ENCODE data around the gene PTN.

Gene PTN

GRCh38 chr7:137254766-137255165 lies 88.8 kb downstream of the PTN start:
- DNase-seq (ENCODE audit: low read depth in 1 of 2, low spot score in 1 of 2), result no peak

DNA sequence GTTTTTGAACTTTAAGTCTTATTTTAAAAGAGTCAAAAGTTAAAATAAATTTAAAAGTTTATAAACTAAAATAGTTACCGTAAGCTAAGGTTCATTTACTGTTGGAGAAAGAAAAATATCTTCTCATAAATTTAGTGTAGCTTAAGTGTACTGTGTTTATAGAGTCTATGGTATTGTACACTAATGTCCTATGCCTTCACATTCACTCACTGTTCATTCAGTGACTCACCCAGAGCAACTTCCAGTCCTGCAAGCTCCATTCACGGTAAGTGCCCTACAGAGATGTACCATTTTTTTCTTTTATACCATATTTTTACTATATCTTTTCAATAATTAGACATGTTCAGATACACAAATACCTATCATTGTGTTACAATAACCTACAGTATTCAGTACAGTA lies 97.6 kb downstream of the PTN start:
- Histone ChIP-seq H3K27ac (replicated peaks) (no peak overlapping the region), H3K4me3 (replicated peaks; ENCODE audit: insufficient read depth, low read length) (no peak overlapping the region), H3K27me3 (ENCODE audit: insufficient read depth, poor library complexity, severe bottlenecking) (no peaks in the 10 kb centered on the region)
- TF ChIP-seq SPI1 (IDR thresholded peaks at IDR 0.05; ENCODE audit: borderline replicate concordance, low read depth) (no peak), POLR2AphosphoS5 (IDR thresholded peaks at IDR 0.05; ENCODE audit: low read depth) (no peak), GABPA (IDR thresholded peaks at IDR 0.05; ENCODE audit: low read depth) (no peak)
- TF ChIP-seq, protein P1, sequence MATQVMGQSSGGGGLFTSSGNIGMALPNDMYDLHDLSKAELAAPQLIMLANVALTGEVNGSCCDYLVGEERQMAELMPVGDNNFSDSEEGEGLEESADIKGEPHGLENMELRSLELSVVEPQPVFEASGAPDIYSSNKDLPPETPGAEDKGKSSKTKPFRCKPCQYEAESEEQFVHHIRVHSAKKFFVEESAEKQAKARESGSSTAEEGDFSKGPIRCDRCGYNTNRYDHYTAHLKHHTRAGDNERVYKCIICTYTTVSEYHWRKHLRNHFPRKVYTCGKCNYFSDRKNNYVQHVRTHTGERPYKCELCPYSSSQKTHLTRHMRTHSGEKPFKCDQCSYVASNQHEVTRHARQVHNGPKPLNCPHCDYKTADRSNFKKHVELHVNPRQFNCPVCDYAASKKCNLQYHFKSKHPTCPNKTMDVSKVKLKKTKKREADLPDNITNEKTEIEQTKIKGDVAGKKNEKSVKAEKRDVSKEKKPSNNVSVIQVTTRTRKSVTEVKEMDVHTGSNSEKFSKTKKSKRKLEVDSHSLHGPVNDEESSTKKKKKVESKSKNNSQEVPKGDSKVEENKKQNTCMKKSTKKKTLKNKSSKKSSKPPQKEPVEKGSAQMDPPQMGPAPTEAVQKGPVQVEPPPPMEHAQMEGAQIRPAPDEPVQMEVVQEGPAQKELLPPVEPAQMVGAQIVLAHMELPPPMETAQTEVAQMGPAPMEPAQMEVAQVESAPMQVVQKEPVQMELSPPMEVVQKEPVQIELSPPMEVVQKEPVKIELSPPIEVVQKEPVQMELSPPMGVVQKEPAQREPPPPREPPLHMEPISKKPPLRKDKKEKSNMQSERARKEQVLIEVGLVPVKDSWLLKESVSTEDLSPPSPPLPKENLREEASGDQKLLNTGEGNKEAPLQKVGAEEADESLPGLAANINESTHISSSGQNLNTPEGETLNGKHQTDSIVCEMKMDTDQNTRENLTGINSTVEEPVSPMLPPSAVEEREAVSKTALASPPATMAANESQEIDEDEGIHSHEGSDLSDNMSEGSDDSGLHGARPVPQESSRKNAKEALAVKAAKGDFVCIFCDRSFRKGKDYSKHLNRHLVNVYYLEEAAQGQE (IDR thresholded peaks at IDR 0.05; ENCODE audit: insufficient replicate concordance, low read depth), result no peak
- TF ChIP-seq, protein P2, sequence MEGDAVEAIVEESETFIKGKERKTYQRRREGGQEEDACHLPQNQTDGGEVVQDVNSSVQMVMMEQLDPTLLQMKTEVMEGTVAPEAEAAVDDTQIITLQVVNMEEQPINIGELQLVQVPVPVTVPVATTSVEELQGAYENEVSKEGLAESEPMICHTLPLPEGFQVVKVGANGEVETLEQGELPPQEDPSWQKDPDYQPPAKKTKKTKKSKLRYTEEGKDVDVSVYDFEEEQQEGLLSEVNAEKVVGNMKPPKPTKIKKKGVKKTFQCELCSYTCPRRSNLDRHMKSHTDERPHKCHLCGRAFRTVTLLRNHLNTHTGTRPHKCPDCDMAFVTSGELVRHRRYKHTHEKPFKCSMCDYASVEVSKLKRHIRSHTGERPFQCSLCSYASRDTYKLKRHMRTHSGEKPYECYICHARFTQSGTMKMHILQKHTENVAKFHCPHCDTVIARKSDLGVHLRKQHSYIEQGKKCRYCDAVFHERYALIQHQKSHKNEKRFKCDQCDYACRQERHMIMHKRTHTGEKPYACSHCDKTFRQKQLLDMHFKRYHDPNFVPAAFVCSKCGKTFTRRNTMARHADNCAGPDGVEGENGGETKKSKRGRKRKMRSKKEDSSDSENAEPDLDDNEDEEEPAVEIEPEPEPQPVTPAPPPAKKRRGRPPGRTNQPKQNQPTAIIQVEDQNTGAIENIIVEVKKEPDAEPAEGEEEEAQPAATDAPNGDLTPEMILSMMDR (IDR thresholded peaks at IDR 0.05; ENCODE audit: insufficient read depth, low read length), result no peak
- no peak for DNase-seq (ENCODE audit: low read depth in 1 of 2, low spot score in 1 of 2)

More at GRCh38 chr7:137254766-137255165, 88.8 kb downstream of the PTN start:
- H3K4me3 ChIP-seq (replicated peaks; ENCODE audit: insufficient read depth, low read length), result no peak overlapping the region
- H3K27me3 ChIP-seq (ENCODE audit: insufficient read depth, poor library complexity, severe bottlenecking), result no peaks in the 10 kb centered on the region
- TF ChIP-seq, protein P1 (IDR thresholded peaks at IDR 0.05; ENCODE audit: insufficient replicate concordance, low read depth), result no peak
- TF ChIP-seq, protein P2 (IDR thresholded peaks at IDR 0.05; ENCODE audit: insufficient read depth, low read length), result no peak
- TF ChIP-seq SPI1 (IDR thresholded peaks at IDR 0.05; ENCODE audit: borderline replicate concordance, low read depth) (no peak), POLR2AphosphoS5 (IDR thresholded peaks at IDR 0.05; ENCODE audit: low read depth) (no peak), GABPA (IDR thresholded peaks at IDR 0.05; ENCODE audit: low read depth) (no peak)
- H3K27ac ChIP-seq (replicated peaks), result no peak overlapping the region

- no peak for TF ChIP-seq SPI1 (IDR thresholded peaks at IDR 0.05; ENCODE audit: borderline replicate concordance, low read depth)
- TF ChIP-seq, protein P1 (IDR thresholded peaks at IDR 0.05; ENCODE audit: insufficient replicate concordance, low read depth), result no peak
- TF ChIP-seq, protein P2 (IDR thresholded peaks at IDR 0.05; ENCODE audit: insufficient read depth, low read length), result no peak
- TF ChIP-seq GABPA (IDR thresholded peaks at IDR 0.05; ENCODE audit: low read depth), result no peak
- no peak for TF ChIP-seq POLR2AphosphoS5 (IDR thresholded peaks at IDR 0.05; ENCODE audit: low read depth)
- no peak for DNase-seq (ENCODE audit: low read depth in 1 of 2, low spot score in 1 of 2)
- Histone ChIP-seq H3K4me3 (replicated peaks; ENCODE audit: insufficient read depth, low read length) (no peak overlapping the region), H3K27ac (replicated peaks) (no peak overlapping the region), H3K27me3 (ENCODE audit: insufficient read depth, poor library complexity, severe bottlenecking) (no peaks in the 10 kb centered on the region)
Observed at GRCh38 chr7:137245186-137245585, 98.3 kb downstream of the PTN start.

Measured in HL-60 (cell line).